ENCODE measurements around the gene RUNX3.

RUNX3 gene

GRCh38 chr1:24967555-24967954 lies 37.5 kb upstream of the RUNX3 start:
- DNase-seq (ENCODE audit: low read depth), result no peak
- in situ Hi-C loops (cut with HindIII; ENCODE audit: low sequenced_read_pairs), result no loop called here
- H3K4me3 ChIP-seq (ENCODE audit: low read depth, low read length), result no peak overlapping the region
- no peak for TF ChIP-seq CTCF (IDR thresholded peaks at IDR 0.05; ENCODE audit: low read depth, low read length, missing control alignments)

DNA sequence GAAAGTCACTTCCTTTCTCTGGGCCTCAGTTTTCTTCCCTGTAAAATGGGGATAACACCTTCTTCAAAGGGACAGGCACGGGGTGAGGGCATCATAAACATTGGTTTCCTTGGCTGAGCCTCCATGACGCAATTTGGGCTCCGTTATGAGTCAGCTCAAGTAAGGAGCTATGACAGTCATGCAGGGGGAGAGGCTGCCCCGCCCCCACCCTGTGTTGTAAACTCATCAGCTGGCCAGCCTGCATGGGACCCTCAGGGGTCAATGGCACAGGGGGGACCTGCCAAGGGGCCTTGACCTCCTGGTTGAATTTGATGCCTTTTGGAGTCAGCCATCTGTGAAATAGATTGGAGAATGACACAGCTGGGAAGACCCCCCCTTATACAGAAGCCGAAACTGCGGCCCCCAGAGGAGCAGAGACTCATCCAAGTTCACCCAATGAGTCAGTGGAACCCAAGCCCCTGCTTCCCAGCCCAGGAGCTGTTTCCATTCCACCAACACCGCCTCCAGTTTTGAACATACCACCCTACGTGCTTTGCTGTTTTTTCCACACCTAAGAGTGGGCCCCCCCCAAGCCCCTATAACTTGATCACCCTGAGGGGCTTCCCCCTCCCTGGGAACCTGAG lies 36.8 kb upstream of the RUNX3 start:
- DNase-seq (ENCODE audit: low read depth), result peak; percentile 29
- no peak overlapping the region for H3K4me3 ChIP-seq (ENCODE audit: low read depth, low read length)
- in situ Hi-C loops (cut with HindIII; ENCODE audit: low sequenced_read_pairs), result no loop called here
- TF ChIP-seq CTCF (IDR thresholded peaks at IDR 0.05; ENCODE audit: low read depth, low read length, missing control alignments), result no peak

DNA sequence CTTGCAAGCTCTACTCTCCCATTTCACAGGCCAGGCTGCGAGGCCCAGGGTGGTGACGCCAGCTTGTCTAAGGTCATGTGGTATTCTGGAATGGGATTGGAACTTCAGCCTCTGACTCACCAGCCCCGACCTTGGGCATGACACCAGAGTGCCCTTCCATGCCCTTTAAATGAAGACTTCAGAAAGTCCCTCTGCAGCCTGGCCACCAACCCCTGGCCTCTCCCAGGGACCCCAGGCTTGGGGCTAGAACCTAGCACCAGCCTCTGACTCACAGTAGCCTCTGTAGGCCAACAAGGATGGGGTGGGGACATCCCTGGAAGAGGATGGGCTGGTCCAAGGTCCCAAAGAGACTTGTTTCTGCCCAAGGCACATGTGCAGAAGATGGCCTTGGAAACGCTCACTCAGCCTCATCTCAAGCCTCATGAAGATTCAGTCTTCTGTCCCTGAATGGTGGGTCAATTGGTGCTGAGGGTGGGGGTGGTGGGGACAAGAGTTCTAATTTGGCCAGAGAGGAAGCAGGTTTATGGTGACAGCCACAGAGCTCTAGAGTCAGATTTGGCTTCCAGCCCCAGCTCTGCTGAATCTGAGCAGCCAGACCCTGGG lies 36.1 kb upstream of the RUNX3 start:
- in situ Hi-C loops (cut with HindIII; ENCODE audit: low sequenced_read_pairs), result no loop called here
- H3K4me3 ChIP-seq (ENCODE audit: low read depth, low read length), result no peak overlapping the region
- DNase-seq (ENCODE audit: low read depth), result no peak
- TF ChIP-seq CTCF (IDR thresholded peaks at IDR 0.05; ENCODE audit: low read depth, low read length, missing control alignments), result no peak

DNA sequence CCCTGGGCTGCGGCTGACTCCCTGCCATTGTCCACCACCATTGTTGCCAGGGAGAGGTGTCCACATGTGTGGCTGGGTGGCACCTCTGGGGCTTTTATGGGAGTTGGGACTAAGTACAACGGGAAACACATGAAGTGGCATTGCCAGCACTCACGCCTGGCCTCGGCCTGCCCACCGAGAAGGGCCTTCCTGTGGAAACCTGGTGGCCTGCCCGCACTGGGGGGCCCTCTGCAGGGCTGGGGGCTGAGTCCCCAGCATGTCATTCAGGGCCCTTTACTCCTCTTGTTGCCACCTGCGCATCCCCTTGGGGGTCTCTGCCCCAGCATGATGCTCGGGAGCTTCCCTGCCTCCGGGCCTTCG lies 35.5 kb upstream of the RUNX3 start:
- H3K4me3 ChIP-seq (ENCODE audit: low read depth, low read length), result no peak overlapping the region
- no peak for DNase-seq (ENCODE audit: low read depth)
- in situ Hi-C loops (cut with HindIII; ENCODE audit: low sequenced_read_pairs), result no loop called here
- TF ChIP-seq CTCF (IDR thresholded peaks at IDR 0.05; ENCODE audit: low read depth, low read length, missing control alignments), result no peak

GRCh38 chr1:24964811-24965570 lies 34.9 kb upstream of the RUNX3 start:
- DNase-seq (ENCODE audit: low read depth), result peak; percentile 36
- in situ Hi-C loops (cut with HindIII; ENCODE audit: low sequenced_read_pairs), result no loop called here
- TF ChIP-seq CTCF (IDR thresholded peaks at IDR 0.05; ENCODE audit: low read depth, low read length, missing control alignments), result no peak
- no peak overlapping the region for H3K4me3 ChIP-seq (ENCODE audit: low read depth, low read length)

GRCh38 chr1:24963943-24964693 lies 34.0 kb upstream of the RUNX3 start:
- no peak overlapping the region for H3K4me3 ChIP-seq (ENCODE audit: low read depth, low read length)
- in situ Hi-C loops (cut with HindIII; ENCODE audit: low sequenced_read_pairs), result no loop called here
- no peak for TF ChIP-seq CTCF (IDR thresholded peaks at IDR 0.05; ENCODE audit: low read depth, low read length, missing control alignments)

More at GRCh38 chr1:24963943-24964693, 34.0 kb upstream of the RUNX3 start:
- no peak for DNase-seq (ENCODE audit: low read depth)

Measured in astrocyte of the cerebellum (primary cell).